Body of pancreas (tissue), 4 donors: ENCODE data around the gene KRTAP17-1.

Experiments used
- POLR2A ChIP-seq, 3 donors: fragments of 450-650 bp; IDR thresholded peaks; one replicate each; pipeline ENCODE4 v1.6.1; 2016; ENCODE audit warnings: antibody characterized with exemption in 3 of 3, mild to moderate bottlenecking in 2 of 3
- TF ChIP-seq, protein P1 (sequence below), 7 experiments: fragments of 450-650 bp in 4 of 7; fragments of 200-600 bp in 3 of 7; sonication (generic) in 3 of 7; IDR thresholded peaks; one replicate each; pipeline ENCODE4 v1.5.1; 2016 to 2019; ENCODE audit warnings: antibody characterized with exemption in 7 of 7

DNA sequence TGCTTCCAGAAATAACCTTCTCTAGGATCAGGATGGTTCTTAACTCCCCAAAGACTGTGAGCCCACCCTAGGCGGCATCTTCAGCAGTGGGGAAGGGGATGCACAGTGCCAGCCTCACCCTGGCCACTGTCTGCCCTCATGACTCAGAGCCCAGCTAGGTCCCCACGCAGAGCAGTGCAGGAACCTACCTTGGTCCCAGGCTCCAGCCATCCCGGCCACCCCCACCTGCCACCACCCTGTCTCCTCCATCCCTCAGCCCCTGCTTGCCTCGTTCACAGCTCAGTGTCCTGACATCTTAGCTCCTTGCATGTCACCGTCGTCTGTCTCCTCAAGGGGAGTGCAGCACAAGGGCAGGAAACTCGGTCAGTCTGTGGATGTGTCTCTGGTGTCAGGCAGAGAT lies 16.1 kb upstream of the KRTAP17-1 start:
- TF ChIP-seq, protein P1, sequence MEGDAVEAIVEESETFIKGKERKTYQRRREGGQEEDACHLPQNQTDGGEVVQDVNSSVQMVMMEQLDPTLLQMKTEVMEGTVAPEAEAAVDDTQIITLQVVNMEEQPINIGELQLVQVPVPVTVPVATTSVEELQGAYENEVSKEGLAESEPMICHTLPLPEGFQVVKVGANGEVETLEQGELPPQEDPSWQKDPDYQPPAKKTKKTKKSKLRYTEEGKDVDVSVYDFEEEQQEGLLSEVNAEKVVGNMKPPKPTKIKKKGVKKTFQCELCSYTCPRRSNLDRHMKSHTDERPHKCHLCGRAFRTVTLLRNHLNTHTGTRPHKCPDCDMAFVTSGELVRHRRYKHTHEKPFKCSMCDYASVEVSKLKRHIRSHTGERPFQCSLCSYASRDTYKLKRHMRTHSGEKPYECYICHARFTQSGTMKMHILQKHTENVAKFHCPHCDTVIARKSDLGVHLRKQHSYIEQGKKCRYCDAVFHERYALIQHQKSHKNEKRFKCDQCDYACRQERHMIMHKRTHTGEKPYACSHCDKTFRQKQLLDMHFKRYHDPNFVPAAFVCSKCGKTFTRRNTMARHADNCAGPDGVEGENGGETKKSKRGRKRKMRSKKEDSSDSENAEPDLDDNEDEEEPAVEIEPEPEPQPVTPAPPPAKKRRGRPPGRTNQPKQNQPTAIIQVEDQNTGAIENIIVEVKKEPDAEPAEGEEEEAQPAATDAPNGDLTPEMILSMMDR (IDR thresholded peaks at IDR 0.05) = no peak
- TF ChIP-seq POLR2A (IDR thresholded peaks at IDR 0.05) = no peak
